GM19397 (cell line): ENCODE data around the gene PEMT.

ENCODE experiments used
- ATAC-seq: cut with Tn5 transposase; IDR thresholded peaks from one replicate; pipeline ENCODE4 v1.9.1; 2021; ENCODE audit warnings: mild to moderate bottlenecking, moderate library complexity; ENCODE audit not compliant: unreplicated experiment

PEMT gene

DNA sequence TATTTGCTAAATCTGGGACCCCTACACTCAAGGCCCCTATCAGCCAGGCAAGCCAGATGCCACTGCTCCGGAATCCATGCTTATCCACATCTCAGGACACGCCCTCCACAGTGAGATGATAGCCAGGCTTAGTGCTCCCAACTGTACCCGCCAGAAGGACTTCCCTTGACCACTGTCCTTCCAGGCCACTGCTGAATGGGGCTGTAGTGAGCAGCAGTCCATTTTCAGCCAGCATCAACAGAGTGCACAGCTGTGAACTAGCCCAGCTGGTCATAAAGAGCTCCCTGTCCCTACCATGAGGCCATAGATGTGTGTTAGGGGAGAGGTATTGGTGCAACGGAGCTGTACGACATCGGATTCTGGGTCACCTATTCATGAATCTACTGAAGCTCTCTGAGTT lies 127.7 kb downstream of the PEMT start:
- no peak for ATAC-seq

DNA sequence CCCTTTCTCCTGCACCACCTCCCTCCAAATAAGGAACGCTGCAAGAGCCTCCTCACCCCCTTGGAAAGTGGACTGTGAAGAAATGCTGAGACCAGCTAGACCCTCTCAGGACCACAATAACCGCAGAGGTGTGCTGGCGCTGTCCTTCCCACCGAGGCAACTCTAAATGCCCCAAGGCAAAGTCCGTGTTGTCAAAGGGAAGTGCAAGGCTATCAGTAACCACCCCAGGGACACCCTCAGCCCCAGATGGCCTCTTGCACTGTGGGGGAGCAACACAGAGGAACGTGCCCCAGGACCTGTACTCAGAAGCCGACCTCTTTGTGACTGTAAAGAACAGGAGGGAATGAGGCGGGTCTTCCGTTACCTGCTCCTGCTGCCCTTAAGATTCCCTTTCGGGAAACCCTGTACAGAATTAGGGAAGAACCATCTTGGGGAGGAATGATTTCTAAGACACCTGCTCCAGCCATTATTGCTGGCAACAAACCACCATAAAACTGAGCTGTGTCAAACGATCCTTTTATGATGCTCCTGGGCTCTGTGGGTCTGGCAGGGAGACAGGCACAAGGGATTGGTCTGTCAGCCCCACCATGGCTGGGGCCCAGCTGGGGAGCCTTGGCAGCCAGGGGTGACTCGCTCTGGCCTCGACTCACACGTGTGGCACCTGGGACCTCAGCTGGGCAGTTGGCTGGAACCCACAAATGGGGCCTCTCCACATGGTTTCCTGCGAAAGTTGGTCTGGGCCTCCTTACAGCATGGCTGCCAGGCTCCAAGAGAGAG lies 129.3 kb downstream of the PEMT start:
- no peak for ATAC-seq

DNA sequence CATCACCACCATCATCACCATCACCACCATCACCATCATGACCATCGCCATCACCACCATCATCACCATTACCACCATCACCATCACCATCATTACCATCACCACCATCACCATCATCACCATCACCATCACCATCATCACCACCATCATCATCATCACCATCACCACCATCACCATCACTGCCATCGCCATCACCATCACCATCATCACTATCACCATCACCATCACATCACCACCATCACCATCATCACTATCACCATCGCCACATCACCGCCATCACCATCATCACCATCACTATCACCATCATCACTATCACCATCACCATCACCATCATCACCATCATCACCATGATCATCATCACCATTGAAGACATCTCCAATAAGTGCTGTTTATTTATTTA lies 131.5 kb downstream of the PEMT start:
- ATAC-seq: no peak

DNA sequence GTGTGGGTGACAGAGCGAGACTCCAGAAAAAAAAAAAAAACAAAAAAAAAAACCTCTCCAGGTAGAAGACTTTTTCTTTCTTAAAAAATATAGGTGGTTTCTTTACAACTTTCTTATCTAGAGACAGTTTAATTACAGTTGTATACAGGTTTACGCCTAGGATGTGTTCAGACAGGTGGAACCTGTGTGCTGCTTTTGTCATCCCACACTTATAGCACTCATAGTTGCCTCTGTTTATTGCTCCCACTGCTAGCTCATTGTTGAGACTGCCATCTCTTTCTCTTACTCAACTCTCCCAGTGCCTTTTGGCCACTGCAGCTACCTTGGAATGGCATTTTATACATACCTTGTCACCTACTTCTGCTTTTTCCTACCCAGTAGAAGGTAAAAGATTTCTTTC lies 133.8 kb downstream of the PEMT start:
- no peak for ATAC-seq

DNA sequence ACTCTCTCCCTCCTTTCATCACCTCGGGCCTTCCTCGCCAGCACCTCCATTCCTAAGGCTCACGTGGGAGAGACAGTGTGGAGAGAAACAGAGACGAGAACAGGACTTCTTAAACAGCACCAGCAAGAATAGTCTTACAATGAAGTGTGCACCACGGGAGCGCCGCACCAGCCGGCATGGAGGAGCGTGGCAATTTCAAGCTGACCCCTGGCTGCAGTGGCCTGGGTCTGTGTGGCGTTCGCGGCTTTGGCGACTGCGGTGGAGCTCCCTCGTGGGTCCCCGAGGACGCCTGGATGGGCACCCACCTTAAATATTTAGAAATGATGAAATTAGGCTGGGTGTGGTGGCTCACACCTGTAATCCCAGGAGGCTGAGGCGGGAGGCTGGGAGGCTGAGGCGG lies 135.3 kb downstream of the PEMT start:
- no peak for ATAC-seq
